ENCODE results near the gene GIGYF2. TPM values are rescaled to one million over a fixed set of nuclear protein-coding genes. Genes with fewer than 3 reads are reported as not detected.
"Not testable (repeated sequence)": the region's sequence is repeated elsewhere in the genome, so short reads cannot be mapped to it uniquely, and the experiment has no call there.

Gene GIGYF2
- total RNA-seq, 1 donor from 2014 or later = 74.5 TPM

- DNase-seq (ENCODE audit: low spot score) = no peak
These were observed 112.4 kb downstream of the GIGYF2 start for GRCh38 chr2:232809349-232810124.

GRCh38 chr2:232810444-232810843 lies 113.3 kb downstream of the GIGYF2 start:
- DNase-seq (ENCODE audit: low spot score) = no peak

DNA sequence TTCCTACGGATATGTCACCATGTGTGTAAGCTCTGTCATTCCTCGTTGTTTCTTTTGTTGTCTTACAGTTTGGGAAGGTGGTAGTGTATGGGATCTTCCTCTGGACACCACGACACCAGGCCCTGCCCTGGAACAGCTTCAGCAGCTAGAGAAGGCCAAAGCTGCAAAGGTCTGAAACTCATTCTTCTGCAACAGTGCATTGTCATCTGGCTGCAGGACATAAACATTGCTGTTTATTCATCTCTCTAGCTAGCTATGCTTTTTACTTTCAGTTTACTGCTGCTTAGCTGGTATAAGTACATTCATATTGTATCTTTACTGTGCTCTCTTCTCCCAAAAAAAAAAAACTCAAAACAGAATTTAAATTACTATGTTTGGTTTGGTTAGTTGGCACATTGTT lies 118.4 kb downstream of the GIGYF2 start:
- DNase-seq (ENCODE audit: low spot score) = no peak

- no peak for DNase-seq (ENCODE audit: low spot score)
These were observed 119.5 kb downstream of the GIGYF2 start for GRCh38 chr2:232816657-232817056.

DNA sequence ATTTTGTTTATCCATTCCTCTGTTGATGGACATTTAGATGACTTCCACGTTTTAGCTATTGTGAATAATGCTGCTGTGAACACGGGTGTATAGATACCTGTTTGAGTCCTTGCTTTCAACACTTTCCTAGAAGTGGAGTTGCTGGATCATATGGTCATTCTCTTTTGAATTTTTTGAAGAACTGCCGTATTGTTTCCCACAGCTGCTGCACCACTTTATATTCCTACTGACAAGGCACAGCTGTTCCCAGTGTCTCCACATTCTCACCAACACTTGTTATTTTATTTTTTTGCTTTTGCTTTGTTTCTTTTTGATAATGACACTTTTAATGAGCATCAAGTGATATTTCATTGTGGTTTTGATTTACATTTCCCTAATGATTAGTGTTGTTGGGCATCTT lies 120.6 kb downstream of the GIGYF2 start:
- DNase-seq (ENCODE audit: low spot score) = no peak

GRCh38 chr2:232829988-232830387 lies 132.9 kb downstream of the GIGYF2 start:
- no peak for DNase-seq (ENCODE audit: low spot score)

DNA sequence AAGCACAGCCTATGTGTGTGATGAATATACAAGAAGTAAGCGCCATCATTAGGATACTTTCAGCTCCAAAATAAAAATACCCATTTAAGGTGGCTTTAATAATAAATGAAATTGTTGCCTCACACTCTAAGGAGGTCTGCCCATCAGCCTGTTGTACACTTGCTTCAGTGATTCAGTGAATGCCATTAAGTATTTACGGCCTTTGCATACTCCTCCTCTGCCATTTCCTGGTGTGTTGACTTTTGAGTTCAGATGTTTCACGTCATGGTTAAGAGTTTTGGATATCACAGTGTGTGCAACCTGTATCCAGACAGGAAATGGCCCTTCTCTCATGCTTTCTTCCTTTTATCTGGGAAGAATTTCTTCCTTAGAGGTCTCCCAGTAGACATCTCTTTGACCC lies 134.4 kb downstream of the GIGYF2 start:
- no peak for DNase-seq (ENCODE audit: low spot score)

- DNase-seq (ENCODE audit: low spot score) = no peak
These were observed 136.7 kb downstream of the GIGYF2 start for GRCh38 chr2:232833830-232834229.

- no peak for DNase-seq (ENCODE audit: low spot score)
These were observed 138.6 kb downstream of the GIGYF2 start for GRCh38 chr2:232835687-232836208.

GRCh38 chr2:232836934-232837333 lies 139.8 kb downstream of the GIGYF2 start:
- no peak for DNase-seq (ENCODE audit: low spot score)

GRCh38 chr2:232838406-232838874 lies 141.3 kb downstream of the GIGYF2 start:
- DNase-seq (ENCODE audit: low spot score) = no peak

- no peak for DNase-seq (ENCODE audit: low spot score)
These were observed 142.4 kb downstream of the GIGYF2 start for GRCh38 chr2:232839411-232840079.

DNA sequence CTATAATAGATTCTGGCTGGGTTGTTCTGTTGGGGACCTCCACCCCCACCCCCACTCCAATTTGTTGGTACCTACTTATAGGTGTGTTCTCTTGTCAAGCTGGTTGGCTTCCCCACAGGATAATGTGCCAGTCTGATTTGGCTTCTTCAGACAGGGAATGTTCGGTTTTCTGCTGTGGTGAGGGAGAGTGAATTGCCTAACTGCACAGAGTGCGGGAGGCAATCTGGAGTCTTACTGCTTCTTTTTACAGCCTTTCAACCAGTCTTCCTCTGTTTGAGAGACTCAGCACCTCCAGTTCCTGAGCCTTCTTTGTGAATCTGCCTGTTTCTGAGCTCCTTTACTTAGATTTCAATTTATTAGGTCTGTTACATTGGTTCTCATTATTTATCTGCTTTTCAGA lies 145.6 kb downstream of the GIGYF2 start:
- no peak for DNase-seq (ENCODE audit: low spot score)

GRCh38 chr2:232843834-232844233 lies 146.7 kb downstream of the GIGYF2 start:
- no peak for DNase-seq (ENCODE audit: low spot score)

- no peak for DNase-seq (ENCODE audit: low spot score)
These were observed 148.9 kb downstream of the GIGYF2 start for GRCh38 chr2:232846055-232846454.

- DNase-seq (ENCODE audit: low spot score) = no peak
These were observed 152.9 kb downstream of the GIGYF2 start for GRCh38 chr2:232850039-232850438.

DNA sequence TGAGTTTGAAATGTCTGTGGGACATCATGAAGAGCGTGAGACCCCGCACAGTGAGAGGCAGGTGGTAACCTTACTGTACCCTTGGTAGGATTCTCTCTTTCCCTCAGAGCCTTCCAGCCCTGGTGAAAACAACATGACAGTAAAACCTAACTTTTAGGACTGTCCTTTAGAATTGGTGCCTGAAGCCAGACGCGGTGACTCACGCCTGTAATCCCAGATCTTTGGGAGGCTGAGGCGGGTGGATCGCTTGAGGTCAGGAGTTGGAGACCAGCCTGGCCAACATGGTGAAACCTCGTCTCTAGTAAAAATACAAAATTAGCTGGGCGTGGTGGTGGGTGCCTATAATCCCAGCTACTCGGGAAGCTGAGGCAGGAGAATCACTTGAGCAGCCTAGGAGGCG lies 154.9 kb downstream of the GIGYF2 start:
- not testable (repeated sequence) for DNase-seq (ENCODE audit: low spot score)

- no peak for DNase-seq (ENCODE audit: low spot score)
These were observed 155.5 kb downstream of the GIGYF2 start for GRCh38 chr2:232852676-232853075.

DNA sequence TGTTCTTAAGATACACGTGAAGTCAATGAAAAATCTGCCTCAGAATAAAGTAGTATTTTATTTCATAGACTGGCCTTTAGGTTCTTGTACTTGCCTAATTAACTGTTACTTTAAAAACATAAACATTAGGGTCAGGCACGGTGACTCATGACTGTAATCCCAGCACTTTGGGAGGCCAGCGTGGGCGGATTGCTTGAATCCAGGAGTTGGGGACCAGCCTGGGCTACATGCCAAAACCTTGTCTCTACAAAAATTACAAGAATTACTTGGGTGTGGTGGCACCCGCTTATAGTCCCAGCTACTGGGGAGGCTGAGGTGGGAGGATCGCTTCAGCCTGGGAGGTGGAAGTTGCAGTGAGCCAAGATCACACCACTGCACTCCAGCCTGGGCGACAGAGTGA lies 157.0 kb downstream of the GIGYF2 start:
- no peak for DNase-seq (ENCODE audit: low spot score)

DNA sequence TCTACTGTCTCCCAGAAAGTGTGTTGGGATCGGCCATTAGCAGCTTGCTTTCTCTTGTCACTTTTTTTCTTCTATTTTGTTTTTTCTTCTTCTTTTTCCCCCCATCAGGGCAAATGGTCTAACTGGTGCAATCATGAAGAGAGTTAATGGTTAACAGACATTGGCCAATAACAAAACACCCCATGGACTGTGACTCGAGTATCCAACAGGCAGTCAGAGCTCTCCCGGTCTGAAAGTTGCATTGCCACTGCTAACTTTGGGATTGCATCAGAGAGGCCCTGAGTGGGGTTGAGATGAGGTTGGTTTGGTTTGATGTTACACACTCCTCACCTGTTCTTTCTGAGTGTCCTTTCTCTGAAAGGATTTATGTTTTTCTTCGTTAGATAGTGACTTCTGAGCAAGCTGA lies 160.0 kb downstream of the GIGYF2 start:
- DNase-seq (ENCODE audit: low spot score) = no peak

DNA sequence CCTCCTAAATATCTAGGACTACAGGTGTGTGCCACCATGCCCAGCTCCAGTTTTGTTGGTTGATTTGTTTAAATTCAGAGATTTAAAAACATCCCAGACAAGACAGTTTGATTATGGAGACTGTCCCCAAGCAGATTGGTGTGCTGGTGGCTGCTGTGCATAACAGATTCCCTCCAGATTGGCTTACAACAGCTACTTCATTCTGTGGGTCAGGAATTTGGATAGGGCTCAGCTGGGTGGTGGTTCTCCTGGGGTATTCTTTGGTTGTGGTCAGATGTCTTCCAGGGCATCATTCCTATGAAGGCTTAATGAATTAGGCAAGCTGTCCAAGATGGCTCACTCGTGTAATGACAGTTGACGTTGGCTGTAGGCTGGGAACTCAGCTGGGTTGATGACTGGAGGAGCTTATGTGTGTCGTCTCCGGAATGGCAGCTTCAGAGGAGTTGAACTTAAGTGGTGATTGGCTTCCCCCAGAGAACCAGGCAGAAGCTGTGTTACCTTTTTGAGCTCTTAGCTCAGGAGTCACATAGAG lies 162.3 kb downstream of the GIGYF2 start:
- DNase-seq (ENCODE audit: low spot score) = no peak

DNA sequence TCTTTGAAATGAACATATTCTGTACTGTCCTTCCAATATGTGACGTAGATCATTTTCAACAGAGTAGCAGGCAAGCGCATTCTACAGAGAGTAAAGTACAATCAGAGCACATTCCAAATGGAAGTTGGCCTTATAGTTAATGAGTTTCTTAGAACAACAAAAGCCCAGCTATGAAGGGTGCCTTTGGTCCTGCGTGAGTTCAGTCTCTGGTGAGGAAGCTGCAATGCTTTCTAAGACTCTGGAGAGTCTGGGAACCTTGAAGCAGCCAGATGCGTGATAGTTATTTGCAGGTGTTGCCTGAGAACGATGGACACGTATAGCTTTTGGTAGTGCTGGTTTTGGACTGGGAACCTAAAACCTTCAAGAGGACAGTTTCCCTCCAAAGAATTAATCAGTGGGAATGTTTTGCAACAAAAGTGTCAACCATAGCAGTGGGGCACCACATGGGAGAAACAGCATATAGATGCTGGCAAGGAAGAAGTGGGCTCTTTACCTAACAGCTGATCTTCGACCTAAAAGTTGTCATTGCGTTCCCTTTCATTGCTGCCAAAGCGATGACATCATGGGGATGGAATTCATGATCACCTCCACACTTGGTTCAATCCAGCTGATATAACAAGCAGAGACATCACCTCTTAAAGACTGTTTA lies 163.6 kb downstream of the GIGYF2 start:
- no peak for DNase-seq (ENCODE audit: low spot score)

Measured in mesenteric fat pad (tissue), 1 donor.